ENCODE data around the gene SLC7A5.
A peak's percentile ranks its signal among the peaks of the same experiment; 100 is the strongest.
"Not testable (repeated sequence)": the region's sequence is repeated elsewhere in the genome, so short reads cannot be mapped to it uniquely, and the experiment has no call there.

The SLC7A5 gene

GRCh38 chr16:87794485-87795078 lies 74.7 kb downstream of the SLC7A5 start:
- no peak for DNase-seq (ENCODE audit: low spot score)

DNA sequence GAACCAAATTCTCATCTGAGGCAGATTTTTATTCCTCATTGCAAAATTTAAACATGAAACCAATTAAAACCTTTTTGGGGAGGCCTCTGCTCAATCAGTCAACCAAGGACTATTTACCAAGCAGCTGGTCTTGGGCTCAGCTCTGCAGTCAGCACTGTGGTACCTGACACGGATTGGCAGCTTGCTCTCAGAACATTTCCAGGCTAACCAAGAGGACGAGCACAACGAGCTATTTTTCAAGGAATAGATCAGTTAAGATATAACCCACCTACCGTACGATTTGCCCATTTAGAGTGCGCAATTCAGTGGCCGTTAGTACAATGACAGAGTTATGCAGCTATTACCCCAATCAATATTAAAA lies 77.1 kb downstream of the SLC7A5 start:
- no peak for DNase-seq (ENCODE audit: low spot score)

GRCh38 chr16:87791295-87792204 lies 77.8 kb downstream of the SLC7A5 start:
- DNase-seq (ENCODE audit: low spot score): peak; percentile 72

- DNase-seq (ENCODE audit: low spot score): no peak
Observed at GRCh38 chr16:87790292-87791100, 78.8 kb downstream of the SLC7A5 start.

GRCh38 chr16:87789437-87790291 lies 79.6 kb downstream of the SLC7A5 start:
- DNase-seq (ENCODE audit: low spot score): no peak

DNA sequence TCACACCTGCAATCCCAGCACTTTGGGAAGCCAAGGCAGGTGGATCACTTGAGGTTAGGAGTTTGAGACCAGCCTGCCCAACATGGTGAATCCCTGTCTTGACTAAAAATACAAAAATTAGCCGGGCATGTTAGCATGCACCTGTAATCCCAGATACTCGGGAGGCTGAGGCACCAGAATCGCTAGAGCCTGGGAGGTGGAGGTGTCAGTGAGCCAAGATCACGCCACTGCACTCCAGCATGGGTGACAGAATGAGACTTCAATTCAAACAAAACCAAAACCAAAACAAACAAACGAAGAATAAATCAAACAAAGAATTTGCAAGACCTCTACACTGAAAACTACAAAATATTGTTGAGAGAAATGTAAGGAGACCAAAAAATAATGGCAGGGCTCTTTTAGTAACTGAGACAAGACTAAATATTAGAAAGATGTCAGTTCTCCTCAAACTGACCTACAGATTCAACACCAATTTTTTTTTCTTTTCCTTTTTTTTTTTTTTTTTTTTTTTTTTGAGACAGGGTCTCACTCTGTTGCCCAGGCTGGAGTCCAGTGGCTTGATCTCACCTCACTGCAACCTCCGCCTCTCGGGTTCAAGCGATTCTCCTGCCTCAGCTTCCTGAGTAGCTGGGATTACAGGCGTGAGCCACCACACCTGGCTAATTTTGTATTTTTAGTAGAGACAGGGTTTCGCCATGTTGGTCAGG lies 80.4 kb downstream of the SLC7A5 start:
- not testable (repeated sequence) for DNase-seq (ENCODE audit: low spot score)

DNA sequence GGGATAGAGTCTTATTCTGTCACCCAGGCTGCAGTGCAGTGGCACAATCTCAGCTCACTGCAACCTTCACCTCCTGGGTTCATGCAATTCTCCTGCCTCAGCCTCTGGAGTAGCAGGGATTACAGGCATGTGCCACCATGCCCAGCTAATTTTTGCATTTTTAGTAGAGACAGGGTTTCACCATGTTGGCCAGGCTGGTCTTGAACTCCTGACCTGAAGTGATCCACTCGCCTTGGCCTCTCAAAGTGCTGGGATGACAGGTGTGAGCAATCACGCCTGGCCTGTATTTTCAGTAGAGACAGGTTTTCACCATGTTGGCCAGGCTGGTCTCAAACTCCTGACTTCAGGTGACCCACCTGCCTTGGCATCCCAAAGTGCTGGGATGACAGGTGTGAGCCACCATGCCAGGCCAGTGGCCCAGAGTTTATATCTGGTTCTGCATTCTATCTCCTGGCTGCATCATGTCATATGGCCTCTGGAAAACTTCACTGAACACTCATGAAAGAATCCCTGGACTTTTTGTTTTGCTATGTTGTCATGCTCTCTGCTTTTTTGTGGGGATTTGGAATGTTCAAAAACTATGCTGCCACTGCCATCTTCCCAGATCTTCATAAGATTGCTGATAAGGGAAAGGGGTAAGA lies 81.7 kb downstream of the SLC7A5 start:
- DNase-seq (ENCODE audit: low spot score): not testable (repeated sequence)

GRCh38 chr16:87784812-87785211 lies 84.5 kb downstream of the SLC7A5 start:
- DNase-seq (ENCODE audit: low spot score): no peak

DNA sequence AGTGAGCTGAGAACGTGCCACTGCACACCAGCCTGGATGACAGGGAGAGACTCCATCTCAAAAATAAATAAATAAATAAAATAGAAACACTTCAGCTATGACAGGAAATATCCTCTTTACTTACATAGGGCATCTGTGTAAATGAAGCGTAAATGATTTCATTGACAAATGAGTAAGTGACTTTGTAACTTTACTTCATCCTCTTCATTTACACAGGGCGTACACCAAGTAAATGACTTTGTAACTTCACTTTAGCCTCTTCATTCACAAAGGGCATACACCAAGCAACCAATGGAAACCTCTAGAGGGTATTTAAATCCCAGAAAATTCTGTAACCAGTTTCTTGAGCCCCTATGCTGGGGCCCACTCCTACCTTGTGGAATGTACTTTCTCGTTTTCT lies 87.3 kb downstream of the SLC7A5 start:
- no peak for DNase-seq (ENCODE audit: low spot score)

GRCh38 chr16:87780385-87780989 lies 88.8 kb downstream of the SLC7A5 start:
- DNase-seq (ENCODE audit: low spot score): no peak

Data from ecto neural progenitor cell (in vitro differentiated cells).